ENCODE measurements around the gene CCDC142. TPM values are rescaled to one million over a fixed set of nuclear protein-coding genes. Genes with fewer than 3 reads are reported as not detected.

The CCDC142 gene
- total RNA-seq, 1 donor from 2014 or later: 25.9 TPM

Other genes starting within 250 kb of the CCDC142 start
- gene SLC4A5, start 139.6 kb downstream of the CCDC142 start, total RNA-seq: under 0.01 and 0.44 TPM in 2 replicates
- 200 and 311 TPM in 2 replicates for gene DCTN1, start 102.7 kb downstream of the CCDC142 start, total RNA-seq
- 1.5 and 2.0 TPM in 2 replicates for gene C2orf81, start 61.4 kb downstream of the CCDC142 start, total RNA-seq
- 36.4 and 95.7 TPM in 2 replicates for gene WDR54, start 61.3 kb downstream of the CCDC142 start, total RNA-seq
- 22.3 and 24.0 TPM in 2 replicates for gene RTKN, start 41.1 kb downstream of the CCDC142 start, total RNA-seq
- gene INO80B, start 27.9 kb downstream of the CCDC142 start, total RNA-seq: 14.1 and 16.0 TPM in 2 replicates
- gene WBP1, start 24.6 kb downstream of the CCDC142 start, total RNA-seq: 36.4 and 87.2 TPM in 2 replicates
- 62.1 and 68.0 TPM in 2 replicates for gene MOGS, start 17.6 kb downstream of the CCDC142 start, total RNA-seq
- gene MRPL53, start 10.3 kb downstream of the CCDC142 start, total RNA-seq: 47.3 and 48.0 TPM in 2 replicates
- 11.6 and 19.6 TPM in 2 replicates for gene TTC31, start 83 bp upstream of the CCDC142 start, total RNA-seq
- gene LBX2, start 16.6 kb upstream of the CCDC142 start, total RNA-seq: 3.1 and 6.3 TPM in 2 replicates
- gene PCGF1, start 24.7 kb upstream of the CCDC142 start, total RNA-seq: 21.2 and 25.5 TPM in 2 replicates
- 0.58 and 0.83 TPM in 2 replicates for gene TLX2, start 31.5 kb upstream of the CCDC142 start, total RNA-seq
- gene DQX1, start 43.2 kb upstream of the CCDC142 start, total RNA-seq: under 0.01 and 0.29 TPM in 2 replicates
- 57.6 and 90.3 TPM in 2 replicates for gene AUP1, start 46.7 kb upstream of the CCDC142 start, total RNA-seq
- gene HTRA2, start 46.9 kb upstream of the CCDC142 start, total RNA-seq: 38.1 and 50.4 TPM in 2 replicates
- gene LOXL3, start 70.9 kb upstream of the CCDC142 start, total RNA-seq: 27.3 and 53.9 TPM in 2 replicates
- 27.3 and 50.4 TPM in 2 replicates for gene DOK1, start 71.7 kb upstream of the CCDC142 start, total RNA-seq
- gene M1AP, start 165.3 kb upstream of the CCDC142 start, total RNA-seq: not detected in 2 replicates
- 10.2 and 18.4 TPM in 2 replicates for gene SEMA4F, start 171.2 kb upstream of the CCDC142 start, total RNA-seq

All from smooth muscle cell of trachea (primary cell).